Putamen (tissue), 1 donor: Measurements from ENCODE around the gene PCDH15.
"Not testable (repeated sequence)": the region's sequence is repeated elsewhere in the genome, so short reads cannot be mapped to it uniquely, and the experiment has no call there.

Experiments used
- DNase-seq: peaks from one replicate; pipeline ENCODE4 v3.0.0-alpha.2; 2016; ENCODE audit warnings: low spot score

Gene PCDH15

DNA sequence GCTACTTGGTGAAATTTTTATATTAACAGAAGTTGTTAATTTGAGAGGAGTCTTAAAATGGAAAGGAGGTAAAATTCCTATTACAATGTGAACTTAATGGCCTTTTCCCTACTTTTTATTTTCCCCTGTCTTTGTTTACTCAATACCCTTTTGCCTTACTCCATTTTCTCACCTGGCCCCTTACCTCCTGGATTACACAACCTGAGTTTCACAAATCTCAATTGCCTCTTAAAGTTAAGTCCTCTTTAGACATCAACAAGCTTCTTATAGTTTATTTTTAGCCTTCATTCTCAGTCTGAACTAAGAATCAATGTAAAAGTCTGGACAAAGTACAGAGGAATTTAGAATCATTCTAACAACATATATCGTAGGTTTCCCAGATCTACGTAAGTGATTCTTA, 247.0 kb downstream of the PCDH15 start:
- DNase-seq: no peak

DNA sequence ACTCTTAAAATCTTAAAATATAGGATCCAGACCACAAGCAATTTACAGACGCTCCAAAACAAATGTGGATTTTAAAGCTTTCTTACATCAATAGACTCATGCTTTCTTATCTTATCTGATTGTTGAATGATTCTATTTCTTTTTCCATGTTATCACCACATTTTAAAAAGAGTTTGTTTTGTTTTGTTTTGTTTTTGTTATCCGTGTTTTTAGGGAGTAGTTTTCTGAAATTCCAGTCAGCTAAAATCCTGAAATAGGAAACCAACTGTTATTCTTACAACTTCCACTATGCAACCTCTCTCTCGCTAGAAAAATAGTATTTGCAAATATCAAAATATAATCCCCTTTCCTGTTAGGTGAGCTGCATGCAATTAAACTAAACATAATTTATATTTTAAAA, 251.0 kb downstream of the PCDH15 start:
- no peak for DNase-seq

DNA sequence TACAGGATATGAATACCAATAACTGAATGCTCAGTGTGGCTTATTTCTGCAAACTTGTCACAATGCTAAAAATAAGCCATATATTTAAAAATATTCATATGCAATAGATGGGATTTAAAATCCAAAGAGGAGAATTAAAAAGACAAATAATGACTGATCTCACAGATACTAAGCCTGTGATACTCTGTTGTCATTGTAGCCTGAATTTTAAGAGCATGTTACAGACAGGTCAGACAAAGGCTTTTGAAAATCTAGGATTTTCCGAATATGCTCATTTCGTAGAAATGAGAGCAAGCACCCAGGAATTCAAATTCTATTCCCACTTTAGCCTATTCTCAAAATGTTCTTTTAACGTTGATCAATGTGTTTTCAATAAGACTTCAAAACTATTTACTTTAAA, 269.7 kb downstream of the PCDH15 start:
- no peak for DNase-seq

DNA sequence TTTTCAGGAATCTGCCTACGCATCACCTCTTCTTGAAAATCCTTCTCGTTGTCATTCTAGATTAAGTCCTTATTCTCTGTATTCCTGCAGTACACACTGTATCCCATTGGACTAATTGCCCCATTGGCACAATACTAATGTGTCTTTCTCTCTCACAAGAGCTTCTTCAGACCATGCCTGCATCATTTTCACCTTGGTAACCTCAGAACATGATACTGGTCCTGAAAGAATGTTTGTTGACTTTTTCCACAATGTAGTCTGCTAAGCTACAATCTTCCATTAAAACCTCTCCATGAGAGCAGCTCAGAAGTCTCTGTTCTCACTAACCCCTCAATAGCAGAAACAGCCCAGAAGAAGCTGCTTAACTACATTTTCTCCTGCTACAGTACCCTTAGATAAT, 270.7 kb downstream of the PCDH15 start:
- DNase-seq: no peak

DNA sequence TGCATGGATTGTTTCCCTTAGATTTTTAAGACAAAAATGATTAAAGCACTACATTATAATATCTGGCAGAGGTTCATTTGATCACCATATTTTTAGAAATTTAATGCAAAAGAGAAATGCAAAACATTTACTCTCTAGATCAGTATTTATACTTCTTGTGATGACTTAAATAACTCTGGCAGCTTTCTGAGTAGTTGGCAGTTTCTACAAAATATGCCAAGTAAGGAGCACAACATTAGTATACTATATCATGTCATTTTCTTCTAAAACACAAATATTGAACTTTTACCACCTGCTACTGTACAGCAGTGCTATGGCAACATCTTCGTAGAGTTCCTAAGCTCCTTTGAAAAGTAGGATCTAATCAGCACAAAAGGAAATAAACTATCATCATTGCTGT, 275.2 kb downstream of the PCDH15 start:
- no peak for DNase-seq

DNA sequence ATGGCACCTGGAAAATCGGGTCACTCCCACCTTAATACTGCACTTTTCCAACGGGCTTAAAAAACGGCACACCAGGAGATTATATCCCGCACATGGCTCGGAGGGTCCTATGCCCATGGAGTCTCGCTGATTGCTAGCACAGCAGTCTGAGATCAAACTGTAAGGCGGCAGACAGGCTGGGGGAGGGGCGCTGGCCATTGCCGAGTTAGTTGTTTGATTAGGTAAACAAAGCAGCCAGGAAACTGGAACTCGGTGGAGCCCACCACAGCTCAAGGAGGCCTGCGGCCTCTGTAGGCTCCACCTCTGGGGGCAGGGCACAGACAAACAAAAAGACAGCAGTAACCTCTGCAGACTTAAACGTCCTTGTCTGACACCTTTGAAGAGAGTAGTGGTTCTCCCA, 285.8 kb downstream of the PCDH15 start:
- DNase-seq: not testable (repeated sequence)

DNA sequence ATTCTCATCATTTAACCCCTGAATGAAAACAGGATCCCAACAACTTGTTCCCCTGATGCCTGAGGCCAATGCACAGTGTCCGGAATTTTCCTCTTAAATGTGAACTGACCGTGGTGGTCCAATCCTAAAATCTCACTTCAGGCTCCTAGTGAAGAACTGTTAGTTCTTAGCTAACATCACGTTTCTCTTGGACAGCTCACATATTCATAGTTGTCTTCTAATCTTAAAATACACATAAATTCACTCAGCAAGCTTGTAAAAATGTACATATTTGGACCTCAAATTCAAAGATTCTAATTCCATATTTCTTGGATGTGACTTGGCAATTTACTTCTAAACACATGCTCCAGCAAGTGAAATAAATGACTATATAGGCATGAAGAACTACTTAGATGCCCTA, 297.2 kb downstream of the PCDH15 start:
- DNase-seq: no peak

DNA sequence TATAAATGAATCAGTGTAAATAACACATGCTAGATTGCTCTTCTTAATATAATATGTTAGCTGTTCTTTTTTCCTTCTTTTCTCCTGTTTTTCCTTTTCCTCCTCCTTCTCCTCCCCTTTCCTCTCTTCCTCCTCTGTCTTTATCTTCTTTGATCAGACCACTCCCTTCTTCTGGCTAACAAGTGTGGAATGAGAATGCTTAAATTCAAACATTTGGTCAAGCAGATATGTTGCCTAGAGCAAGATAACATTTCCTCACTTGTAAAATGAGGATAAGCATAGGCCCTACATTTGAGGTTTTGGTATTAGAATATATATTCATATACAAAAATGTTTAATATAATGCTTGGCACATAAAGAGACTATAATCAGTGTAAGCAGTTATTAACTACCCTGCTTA, 299.1 kb downstream of the PCDH15 start:
- DNase-seq: no peak

DNA sequence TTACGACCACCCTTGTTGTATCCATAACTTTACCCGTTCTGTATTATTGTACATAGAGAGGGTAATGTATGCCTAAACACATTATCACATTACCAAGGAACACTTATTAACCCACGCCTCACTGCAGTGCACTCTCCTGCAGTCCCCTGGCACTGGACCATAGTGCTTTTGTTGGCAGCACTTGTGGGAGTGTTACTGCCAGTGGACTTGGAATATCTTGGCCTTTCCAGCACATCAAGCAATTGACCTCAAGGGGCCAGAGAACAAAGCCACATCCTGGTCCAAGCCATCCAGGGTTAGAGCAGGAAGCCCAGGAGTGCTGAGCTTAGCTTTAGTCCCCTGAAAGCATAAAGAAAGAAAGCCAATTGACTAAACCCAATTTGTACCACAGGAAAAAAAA, 304.2 kb downstream of the PCDH15 start:
- DNase-seq: no peak

DNA sequence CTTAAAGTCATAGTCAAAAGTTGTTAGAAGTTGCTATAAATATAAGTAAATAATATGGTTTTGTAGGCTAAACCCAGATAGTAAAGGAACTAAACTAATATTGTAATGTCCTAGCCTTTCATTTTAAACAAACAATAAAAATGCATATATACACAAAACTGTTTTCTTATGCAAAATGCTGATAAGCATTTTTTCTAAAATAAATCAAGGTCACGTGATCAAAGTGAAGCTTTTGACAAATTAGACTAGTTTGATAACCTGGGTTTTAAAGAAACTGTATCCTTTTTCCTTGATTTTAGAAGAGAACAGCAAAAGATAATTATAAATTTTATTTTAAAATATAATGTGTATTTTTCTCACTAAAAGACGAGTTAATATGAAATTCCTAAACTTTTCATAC, 313.3 kb downstream of the PCDH15 start:
- DNase-seq: no peak

DNA sequence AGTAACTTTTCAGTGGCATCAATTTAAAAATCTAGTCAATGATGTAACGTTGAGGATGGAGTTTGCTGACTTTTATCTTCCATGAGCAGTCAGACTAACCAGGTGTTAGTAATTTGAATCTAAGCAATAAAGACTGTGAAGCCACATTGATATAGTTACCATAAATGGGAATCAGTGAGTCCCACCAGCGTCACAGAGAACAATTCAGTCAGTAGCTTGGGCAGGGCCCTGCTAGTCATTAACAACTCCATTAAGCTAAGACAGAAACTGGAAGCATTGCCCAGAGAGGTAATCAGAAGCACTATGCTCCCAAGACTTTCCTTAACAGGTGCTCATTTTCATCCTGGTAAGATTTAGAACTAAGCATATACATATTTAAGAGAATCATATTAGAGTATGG, 315.1 kb downstream of the PCDH15 start:
- DNase-seq: no peak

DNA sequence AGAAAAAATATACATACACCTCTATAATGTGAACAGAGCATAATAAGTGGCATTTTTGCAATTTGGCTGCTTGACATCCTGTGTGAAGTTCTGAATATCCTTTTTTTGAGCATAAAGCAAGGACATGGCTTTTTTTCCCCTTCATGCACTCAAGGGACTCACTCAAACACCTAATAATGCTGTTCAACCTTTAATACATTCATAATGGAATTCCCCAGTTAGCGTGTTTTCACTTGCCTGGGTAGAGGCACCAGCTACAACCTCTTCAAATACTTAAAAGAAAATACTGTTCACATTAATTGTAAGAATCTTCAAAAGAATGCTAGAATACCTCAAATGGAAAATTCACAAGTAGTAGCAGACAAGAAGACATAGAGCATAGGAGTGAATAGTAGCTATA, 316.8 kb downstream of the PCDH15 start:
- no peak for DNase-seq

DNA sequence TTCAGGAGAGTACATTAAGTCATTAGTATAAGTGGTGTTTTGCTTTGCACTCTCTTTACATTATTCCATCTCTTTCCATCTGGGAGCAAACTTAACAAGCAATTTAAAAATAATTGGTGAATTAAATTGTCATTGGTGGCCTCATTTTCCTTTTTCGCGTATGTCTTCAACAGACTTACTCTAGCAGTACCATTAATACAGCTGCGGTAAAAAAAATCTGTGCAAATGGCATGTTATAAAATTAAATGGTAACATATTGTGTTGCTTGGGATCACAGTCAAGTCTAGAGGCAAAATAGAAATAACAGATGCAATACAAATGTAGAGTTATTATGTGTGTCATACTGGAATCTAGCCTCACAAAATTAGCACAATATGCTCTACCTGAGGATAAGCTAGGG, 322.4 kb downstream of the PCDH15 start:
- no peak for DNase-seq

DNA sequence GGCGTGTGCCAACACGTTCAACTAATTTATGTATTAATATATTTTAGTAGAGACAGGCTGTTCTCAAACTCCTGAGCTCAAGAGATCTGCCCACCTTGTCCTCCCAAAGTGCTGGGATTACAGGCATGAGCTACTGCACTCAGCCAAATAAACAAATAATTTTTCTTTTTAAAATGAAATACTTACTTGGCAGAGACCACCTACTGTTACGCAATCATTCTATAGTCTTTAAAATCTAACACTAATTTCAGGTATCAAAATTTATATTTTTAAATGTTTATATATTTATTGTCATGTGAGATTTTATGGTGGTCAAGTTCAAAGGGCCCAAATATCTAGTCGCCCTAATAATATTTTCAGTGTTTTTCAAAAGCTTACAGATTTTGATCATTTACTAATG, 323.3 kb downstream of the PCDH15 start:
- DNase-seq: no peak

DNA sequence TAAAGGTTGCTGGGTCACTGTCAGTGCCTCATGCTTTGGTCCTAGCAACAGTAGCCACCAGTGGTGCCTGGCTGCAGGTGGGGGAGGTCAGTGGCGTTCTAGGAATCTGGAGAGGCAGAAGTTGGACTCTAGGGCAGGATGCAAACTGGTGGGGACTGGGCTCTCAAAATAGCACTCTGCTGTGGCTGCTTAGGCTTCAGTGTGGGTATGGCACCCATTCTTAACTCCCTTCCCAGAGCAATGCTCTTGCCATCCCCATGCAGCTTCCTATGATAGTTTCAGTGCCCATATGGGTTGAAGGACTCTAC, 330.8 kb downstream of the PCDH15 start:
- no peak for DNase-seq

DNA sequence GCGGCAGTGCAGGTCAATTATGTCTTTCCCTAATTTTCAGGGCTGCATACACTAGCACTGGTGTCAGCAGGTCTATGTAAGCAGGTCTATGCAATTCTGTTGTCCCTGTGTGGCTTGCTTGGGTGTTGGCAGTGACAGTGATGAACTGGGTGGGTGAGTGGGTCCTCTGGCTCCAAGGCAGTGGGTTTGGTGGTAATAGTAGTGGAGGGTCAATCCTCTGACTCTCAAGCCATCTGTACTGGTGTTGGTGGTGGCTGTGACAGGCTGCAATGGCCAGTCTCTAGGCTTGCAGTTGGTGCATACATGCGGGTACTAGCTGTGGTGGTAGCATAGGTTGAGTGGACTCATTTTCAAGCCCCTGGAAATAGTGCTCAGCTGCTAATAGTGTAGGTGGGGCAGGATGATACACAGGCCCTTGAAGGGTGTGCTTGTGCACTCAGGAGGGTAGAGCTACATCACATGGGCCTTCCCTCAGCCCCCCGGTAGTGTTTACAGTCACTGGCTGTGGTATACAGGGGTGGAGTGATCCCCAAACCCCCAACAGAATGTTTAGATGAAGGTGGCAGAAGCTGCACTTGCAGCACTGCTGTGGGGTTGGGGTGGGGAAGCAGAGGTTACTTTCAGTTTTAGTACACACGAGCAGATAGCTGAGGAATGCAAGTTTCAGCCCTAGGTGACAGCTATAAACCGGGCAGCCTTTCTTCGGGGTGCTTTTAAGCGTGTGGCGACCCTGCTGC, 331.3 kb downstream of the PCDH15 start:
- no peak for DNase-seq

DNA sequence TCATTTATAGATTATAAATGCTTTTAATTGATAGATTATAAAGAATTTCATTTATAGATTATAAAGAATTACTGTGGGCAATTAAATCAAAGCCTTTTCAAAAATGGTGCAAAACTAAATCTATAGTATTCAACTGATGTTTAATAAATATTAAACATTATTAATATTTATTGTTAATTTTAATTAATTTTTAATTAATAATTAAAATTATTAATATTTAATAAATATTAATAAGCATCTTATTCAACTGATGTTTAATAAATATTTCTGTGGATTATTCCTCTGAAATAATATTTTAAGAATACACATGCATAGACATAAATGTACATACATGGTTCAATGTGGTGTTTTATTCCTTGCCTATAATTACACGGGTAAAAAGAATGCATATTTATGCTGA, 346.8 kb downstream of the PCDH15 start:
- DNase-seq: no peak

DNA sequence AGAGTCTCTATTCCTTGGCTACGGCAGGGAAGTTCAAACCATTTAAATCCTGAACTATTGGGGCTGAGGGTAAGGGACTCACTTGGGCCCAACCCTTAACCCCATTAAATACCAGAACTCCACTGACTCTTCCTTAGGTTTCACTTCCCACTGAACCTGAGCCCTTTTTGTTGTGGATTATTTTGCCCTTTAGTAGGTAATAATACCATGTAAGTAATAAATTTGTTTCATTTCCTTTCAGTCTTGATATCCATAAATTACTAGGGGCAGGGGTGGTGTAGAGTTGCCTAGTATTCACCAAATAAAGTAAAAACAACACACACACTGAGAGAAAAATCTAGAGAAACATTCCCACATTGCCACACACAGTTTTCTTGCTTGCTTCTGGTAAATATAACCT, 352.0 kb downstream of the PCDH15 start:
- no peak for DNase-seq

DNA sequence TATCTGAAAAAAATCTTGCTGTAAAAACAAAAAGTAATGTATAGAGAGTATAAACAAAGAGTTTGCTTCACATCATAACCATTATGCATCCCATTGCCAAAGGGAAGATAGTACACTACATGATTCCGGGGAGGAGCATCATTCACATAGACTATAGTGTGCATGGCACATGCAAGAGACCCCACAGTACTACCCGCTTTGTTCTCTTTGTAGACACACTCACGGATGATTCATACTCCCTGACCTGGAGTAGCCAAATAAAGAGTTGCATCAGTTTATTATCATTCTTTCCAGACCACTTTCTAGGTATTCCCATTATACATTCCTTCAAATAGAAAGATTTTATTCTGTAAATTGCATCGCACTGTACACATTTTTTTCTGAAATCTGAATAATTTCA, 356.9 kb downstream of the PCDH15 start:
- DNase-seq: no peak

DNA sequence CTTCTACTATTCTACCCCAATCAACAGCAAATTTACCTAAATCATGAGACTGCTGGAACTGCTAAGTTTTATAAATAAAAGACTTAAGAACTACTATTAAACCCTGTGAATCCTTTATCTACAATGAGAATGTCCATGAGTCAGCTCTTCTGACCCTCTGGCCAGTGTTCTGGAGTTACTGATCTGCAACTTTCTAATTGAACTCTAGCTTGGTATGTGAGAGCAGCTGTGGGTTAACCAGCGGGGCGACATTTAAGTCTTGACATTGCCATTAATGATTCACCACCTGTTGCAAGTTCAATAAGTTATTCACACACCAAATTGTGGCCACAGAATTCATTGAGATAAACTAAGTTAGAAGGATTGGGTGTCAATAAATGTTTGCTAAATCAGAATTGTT, 359.8 kb downstream of the PCDH15 start:
- DNase-seq: no peak

DNA sequence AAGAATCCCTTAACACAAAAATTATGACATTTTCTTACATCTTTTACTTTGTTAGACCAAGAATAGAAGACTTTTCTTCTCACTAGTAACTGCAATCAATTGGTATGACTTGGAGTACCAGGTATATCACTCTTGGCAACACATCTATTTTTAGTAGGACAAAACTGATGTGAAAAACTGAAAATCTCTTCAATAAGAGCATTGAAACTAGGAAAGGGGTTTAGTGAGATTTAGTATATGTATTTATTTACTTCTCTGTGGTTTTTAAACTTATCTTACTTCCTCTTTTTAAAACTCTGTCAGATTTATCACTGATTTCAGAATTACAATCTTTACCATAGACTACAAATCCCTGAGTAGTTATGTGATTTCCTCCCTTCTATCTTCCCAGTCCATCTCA, 366.2 kb downstream of the PCDH15 start:
- no peak for DNase-seq

DNA sequence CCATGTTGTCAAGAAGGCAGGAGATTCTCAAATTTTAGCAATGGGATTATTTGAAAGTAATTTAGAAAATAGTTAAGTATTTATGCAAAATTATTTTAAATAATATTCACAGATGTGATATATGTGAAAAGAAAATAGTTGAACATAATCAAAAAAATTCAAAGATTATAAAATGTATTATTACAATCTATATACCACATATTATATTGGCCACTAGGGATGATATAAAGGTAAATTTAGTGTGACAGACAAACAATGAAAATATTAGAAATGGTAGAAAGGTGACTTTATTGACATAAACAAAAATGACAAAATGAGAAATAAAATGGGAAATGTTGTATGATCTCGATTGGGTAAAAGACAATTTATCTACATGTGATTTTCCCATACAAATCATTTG, 385.5 kb downstream of the PCDH15 start:
- DNase-seq: no peak

DNA sequence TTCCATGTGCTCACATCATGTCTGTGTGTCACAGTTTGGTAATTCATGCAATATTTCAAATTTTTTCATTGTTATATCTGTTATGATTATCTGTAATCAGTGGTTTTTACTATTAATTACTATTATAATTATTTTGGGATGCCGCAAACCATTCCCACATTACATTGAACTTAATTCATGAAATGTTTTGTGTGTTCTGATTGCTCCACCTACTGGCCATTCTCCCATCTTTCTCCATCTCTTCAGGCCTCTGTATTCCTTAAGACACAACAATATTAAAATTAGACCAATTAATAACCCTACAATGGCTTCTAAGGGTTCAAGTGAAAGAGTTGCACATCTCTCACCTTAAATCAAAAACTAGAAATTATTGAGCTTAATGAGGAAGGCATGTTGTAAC, 398.5 kb downstream of the PCDH15 start:
- peak; percentile 12 for DNase-seq

DNA sequence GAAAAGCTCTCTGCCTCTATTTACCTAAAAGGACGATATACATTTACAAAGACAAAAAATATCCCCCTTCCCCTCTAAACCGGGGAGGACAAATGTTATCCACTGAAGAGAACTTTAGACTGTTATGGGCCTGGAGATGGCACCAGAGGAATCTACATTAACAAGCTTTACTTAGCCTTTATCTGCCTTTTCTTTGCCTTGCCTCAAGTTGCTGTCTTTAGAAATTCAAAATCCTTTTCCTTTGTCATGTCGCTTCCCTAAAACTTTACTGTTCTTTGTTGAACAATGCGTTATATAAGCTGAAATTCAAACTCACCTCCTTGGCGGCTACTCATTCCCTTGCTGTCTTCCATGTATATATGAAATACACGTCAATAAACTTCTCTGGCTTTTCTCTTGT, 405.0 kb downstream of the PCDH15 start:
- DNase-seq: no peak

DNA sequence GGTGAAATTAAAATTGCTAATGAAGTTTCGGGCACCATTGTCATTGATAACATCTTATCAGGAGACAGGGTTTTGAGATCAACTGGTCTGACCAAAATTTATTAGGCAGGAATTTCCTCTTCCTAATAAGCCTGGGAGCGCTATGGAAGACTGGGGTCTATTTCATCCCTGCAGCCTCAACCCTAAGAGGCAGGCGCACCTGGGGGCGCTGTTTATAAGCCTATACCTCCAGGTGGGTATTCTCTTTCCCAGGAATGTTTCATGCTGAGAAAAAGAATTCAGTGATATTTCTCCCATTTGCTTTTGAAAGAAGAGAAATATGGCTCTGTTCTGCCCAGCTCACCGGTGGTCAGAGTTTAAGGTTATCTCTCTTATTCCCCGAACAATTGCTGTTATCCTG, 406.4 kb downstream of the PCDH15 start:
- DNase-seq: not testable (repeated sequence)
